GM12878 (cell line): ENCODE results near the gene GATAD2B. TPM values are rescaled to one million over a fixed set of nuclear protein-coding genes. Genes with fewer than 3 reads are reported as not detected.
A peak's percentile ranks its signal among the peaks of the same experiment; 100 is the strongest.

ENCODE experiments used
- BMI1 ChIP-seq: fragments of 450-650 bp; IDR thresholded peaks from 2 replicates; pipeline ENCODE4 v1.6.1; 2016; ENCODE audit warnings: mild to moderate bottlenecking, moderate library complexity, borderline replicate concordance
- EP300 ChIP-seq, 2 experiments: fragments of 150-350 bp in 1 of 2; IDR thresholded peaks; 2 replicates each; pipeline ENCODE4 v1.6.1; 2011 to 2012; ENCODE audit warnings: low read depth in 2 of 2, low read length in 2 of 2, borderline replicate concordance in 1 of 2, improper control_type of control experiment in 1 of 2, inconsistent platforms in 1 of 2; ENCODE audit not compliant: control insufficient read depth in 1 of 2
- HDAC6 ChIP-seq: fragments of 200-600 bp; sonication (generic); IDR thresholded peaks from one replicate; pipeline ENCODE4 v1.8.0; 2017; ENCODE audit warnings: antibody characterized with exemption; ENCODE audit not compliant: unreplicated experiment
- IRF3 ChIP-seq: fragments of 450-650 bp; IDR thresholded peaks from 2 replicates; pipeline ENCODE4 v1.6.1; 2014; ENCODE audit warnings: mild to moderate bottlenecking
- IRF5 ChIP-seq: fragments of 450-650 bp; IDR thresholded peaks from 2 replicates; pipeline ENCODE4 v1.6.1; 2017; ENCODE audit warnings: borderline replicate concordance
- MEF2A ChIP-seq: IDR thresholded peaks from 2 replicates; pipeline ENCODE4 v1.6.1; 2011; ENCODE audit warnings: low read depth, mild to moderate bottlenecking, low read length, moderate library complexity; ENCODE audit not compliant: insufficient read depth
- MTA2 ChIP-seq: fragments of 450-650 bp; IDR thresholded peaks from 2 replicates; pipeline ENCODE4 v1.6.1; 2016; ENCODE audit warnings: low read depth, mild to moderate bottlenecking, moderate library complexity
- MXI1 ChIP-seq: fragments of 150-350 bp; IDR thresholded peaks from 2 replicates; pipeline ENCODE4 v1.6.1; 2011; ENCODE audit warnings: low read depth, mild to moderate bottlenecking, inconsistent platforms, low read length, improper control_type of control experiment
- NKRF ChIP-seq: fragments of 450-650 bp; conservative IDR thresholded peaks from 2 replicates; pipeline ENCODE4 v1.6.1; 2017; ENCODE audit warnings: mild to moderate bottlenecking, moderate library complexity
- PRDM15 ChIP-seq: fragments of 450-650 bp; formaldehyde crosslinking; IDR thresholded peaks from 2 replicates; pipeline ENCODE4 v1.4.0; 2020; ENCODE audit warnings: mild to moderate bottlenecking, moderate library complexity
- SUZ12 ChIP-seq: fragments of 200-600 bp; sonication (generic); IDR thresholded peaks from one replicate; pipeline ENCODE4 v1.6.1; 2018; ENCODE audit warnings: antibody characterized with exemption, mild to moderate bottlenecking; ENCODE audit not compliant: unreplicated experiment
- ZNF24 ChIP-seq: fragments of 450-650 bp; IDR thresholded peaks from 2 replicates; pipeline ENCODE4 v1.6.1; 2017; ENCODE audit warnings: antibody characterized with exemption, mild to moderate bottlenecking
- polyA plus RNA-seq, 11 experiments: library from polyadenylated mRNA; depleted of rRNA in 4 of 11; unstranded in 6 of 11; stranded (reverse) in 5 of 11; fragments of >200 nt; fragmentation: Nextera tagmentation in 4 of 11; fragmentation: Illumina TruSeq in 1 of 11; extraction: Ambion mirVana in 4 of 11; extraction: Trizol in 1 of 11; gene quantifications; 1 replicate in 1 of 11; 2 replicates in 10 of 11; pipeline versions ENCODE4 v1.2.1 to v1.2.3, GENCODE V29; 2011 to 2016; ENCODE audit warnings: inconsistent platforms in 2 of 11, missing spikeins in 2 of 11, low read depth in 1 of 11
- total RNA-seq, 4 experiments: library from RNA; depleted of rRNA in 3 of 4; stranded (reverse); fragments of >200 nt in 3 of 4; fragmentation: Illumina TruSeq in 1 of 4; extraction: Trizol in 1 of 4; gene quantifications; 2 replicates each; pipeline versions ENCODE4 v1.2.1 to v1.2.3, GENCODE V29; 2013 to 2021
- TF ChIP-seq, protein P1 (sequence below): IDR thresholded peaks from 2 replicates; pipeline ENCODE4 v1.6.1; 2011; ENCODE audit warnings: low read depth, mild to moderate bottlenecking, low read length, moderate library complexity, borderline replicate concordance; ENCODE audit errors: extremely low read depth
- TF ChIP-seq, protein P2 (sequence below): fragments of 450-650 bp; IDR thresholded peaks from 2 replicates; pipeline ENCODE4 v1.6.1; 2018; ENCODE audit warnings: mild to moderate bottlenecking, low read depth, moderate library complexity; ENCODE audit not compliant: partially characterized antibody

The GATAD2B gene
- total and polyA plus RNA-seq, 10 of the 15 experiments (the other 5 are each of a cell fraction or from before 2014, with no cell fraction given) = 2.4 to 63.1 (median 8.7) TPM

GRCh38 chr1:153945795-153946621, 23.2 kb upstream of the GATAD2B start (continued):
- TF ChIP-seq MXI1 (peak; percentile 91; the same call in 1 of the 2 replicates), IRF3 (no peak), EP300 (IDR thresholded peaks at IDR 0.05; ENCODE audit: borderline replicate concordance in 1 of 2, control insufficient read depth in 1 of 2, low read depth in 2 of 2, low read length in 2 of 2) (peak; percentile 82 to 87), HDAC6 (no peak), ZNF24 (no peak), BMI1 (no peak), IRF5 (no peak), MEF2A (peak; percentile 76; the same call in 1 of the 2 replicates), SUZ12 (no peak), MTA2 (peak; percentile 44; the same call in 1 of the 2 replicates), PRDM15 (CRISPR knock-in tag) (no peak), NKRF (peak; percentile 92)
- TF ChIP-seq, protein P1, sequence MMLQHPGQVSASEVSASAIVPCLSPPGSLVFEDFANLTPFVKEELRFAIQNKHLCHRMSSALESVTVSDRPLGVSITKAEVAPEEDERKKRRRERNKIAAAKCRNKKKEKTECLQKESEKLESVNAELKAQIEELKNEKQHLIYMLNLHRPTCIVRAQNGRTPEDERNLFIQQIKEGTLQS = no peak
- TF ChIP-seq, protein P2, sequence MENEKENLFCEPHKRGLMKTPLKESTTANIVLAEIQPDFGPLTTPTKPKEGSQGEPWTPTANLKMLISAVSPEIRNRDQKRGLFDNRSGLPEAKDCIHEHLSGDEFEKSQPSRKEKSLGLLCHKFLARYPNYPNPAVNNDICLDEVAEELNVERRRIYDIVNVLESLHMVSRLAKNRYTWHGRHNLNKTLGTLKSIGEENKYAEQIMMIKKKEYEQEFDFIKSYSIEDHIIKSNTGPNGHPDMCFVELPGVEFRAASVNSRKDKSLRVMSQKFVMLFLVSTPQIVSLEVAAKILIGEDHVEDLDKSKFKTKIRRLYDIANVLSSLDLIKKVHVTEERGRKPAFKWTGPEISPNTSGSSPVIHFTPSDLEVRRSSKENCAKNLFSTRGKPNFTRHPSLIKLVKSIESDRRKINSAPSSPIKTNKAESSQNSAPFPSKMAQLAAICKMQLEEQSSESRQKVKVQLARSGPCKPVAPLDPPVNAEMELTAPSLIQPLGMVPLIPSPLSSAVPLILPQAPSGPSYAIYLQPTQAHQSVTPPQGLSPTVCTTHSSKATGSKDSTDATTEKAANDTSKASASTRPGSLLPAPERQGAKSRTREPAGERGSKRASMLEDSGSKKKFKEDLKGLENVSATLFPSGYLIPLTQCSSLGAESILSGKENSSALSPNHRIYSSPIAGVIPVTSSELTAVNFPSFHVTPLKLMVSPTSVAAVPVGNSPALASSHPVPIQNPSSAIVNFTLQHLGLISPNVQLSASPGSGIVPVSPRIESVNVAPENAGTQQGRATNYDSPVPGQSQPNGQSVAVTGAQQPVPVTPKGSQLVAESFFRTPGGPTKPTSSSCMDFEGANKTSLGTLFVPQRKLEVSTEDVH = no peak
